Measurements from ENCODE around the gene SEMA4D. TPM values are rescaled to one million over a fixed set of nuclear protein-coding genes. Genes with fewer than 3 reads are reported as not detected.

The SEMA4D gene
- total RNA-seq, 4 donors from 2014 or later, result 7.9 to 14.1 (median 10.6) TPM

- H3K27ac ChIP-seq (replicated peaks in 1 of 4), result peak overlapping the region in 3 of 4 donors; percentile 97 to 100 (median 99)
- intact Hi-C loops (cut with DNase I), result no loop called here
- WGBS, result 80% methylated on average over 4 of the region's 4 CpGs
Observed at GRCh38 chr9:89317282-89317681, 180.6 kb downstream of the SEMA4D start.

DNA sequence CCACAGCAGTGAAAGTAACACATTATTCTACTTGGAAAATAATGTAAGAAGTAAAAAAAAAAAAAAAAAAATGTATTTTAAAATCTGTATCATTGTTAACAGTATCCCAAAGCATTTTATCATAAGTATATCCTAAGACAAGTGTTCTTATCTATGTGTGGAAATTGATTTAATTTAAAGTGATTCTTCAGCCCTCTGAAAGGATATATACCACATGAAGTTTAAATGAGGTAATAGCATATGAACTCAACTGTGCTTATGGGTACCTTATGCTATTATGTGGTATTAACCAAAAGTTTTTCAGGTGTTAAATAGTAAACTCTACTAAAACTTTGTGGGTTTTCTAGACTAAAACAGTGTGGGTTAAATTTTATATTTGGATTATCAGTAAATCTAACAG is 182.4 kb downstream of the SEMA4D start:
- H3K4me3 ChIP-seq, result no peak overlapping the region
- no peak overlapping the region for H3K27ac ChIP-seq (replicated peaks in 1 of 4)
- TF ChIP-seq, protein P1, sequence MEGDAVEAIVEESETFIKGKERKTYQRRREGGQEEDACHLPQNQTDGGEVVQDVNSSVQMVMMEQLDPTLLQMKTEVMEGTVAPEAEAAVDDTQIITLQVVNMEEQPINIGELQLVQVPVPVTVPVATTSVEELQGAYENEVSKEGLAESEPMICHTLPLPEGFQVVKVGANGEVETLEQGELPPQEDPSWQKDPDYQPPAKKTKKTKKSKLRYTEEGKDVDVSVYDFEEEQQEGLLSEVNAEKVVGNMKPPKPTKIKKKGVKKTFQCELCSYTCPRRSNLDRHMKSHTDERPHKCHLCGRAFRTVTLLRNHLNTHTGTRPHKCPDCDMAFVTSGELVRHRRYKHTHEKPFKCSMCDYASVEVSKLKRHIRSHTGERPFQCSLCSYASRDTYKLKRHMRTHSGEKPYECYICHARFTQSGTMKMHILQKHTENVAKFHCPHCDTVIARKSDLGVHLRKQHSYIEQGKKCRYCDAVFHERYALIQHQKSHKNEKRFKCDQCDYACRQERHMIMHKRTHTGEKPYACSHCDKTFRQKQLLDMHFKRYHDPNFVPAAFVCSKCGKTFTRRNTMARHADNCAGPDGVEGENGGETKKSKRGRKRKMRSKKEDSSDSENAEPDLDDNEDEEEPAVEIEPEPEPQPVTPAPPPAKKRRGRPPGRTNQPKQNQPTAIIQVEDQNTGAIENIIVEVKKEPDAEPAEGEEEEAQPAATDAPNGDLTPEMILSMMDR (IDR thresholded peaks at IDR 0.05), result no peak
- TF ChIP-seq POLR2A (IDR thresholded peaks at IDR 0.05; ENCODE audit: low read depth) (no peak), POLR2AphosphoS5 (IDR thresholded peaks at IDR 0.05) (no peak), EP300 (IDR thresholded peaks at IDR 0.05) (no peak)
- no peaks in the 10 kb centered on the region for H3K27me3 ChIP-seq
- peaks cover 31 to 44% (median 38%) of the 10 kb centered on the region in 4 donors for H3K4me1 ChIP-seq
- intact Hi-C loops (cut with DNase I), result no loop called here
- DNase-seq (ENCODE audit: extremely low spot score), result no peak
- H3K36me3 ChIP-seq, result no peaks in the 10 kb centered on the region
- H3K9me3 ChIP-seq, result no peaks in the 10 kb centered on the region

More at GRCh38 chr9:89317282-89317681, 180.6 kb downstream of the SEMA4D start:
- no peak for DNase-seq (ENCODE audit: extremely low spot score)
- Histone ChIP-seq H3K36me3 (peaks cover 0 to 4% (median 0%) of the 10 kb centered on the region in 4 donors), H3K9me3 (no peaks in the 10 kb centered on the region), H3K27me3 (no peaks in the 10 kb centered on the region), H3K4me3 (peak overlapping the region in 1 of 4 donors; percentile 90), H3K4me1 (peaks cover 26 to 49% (median 40%) of the 10 kb centered on the region in 4 donors)
- TF ChIP-seq, protein P1 (IDR thresholded peaks at IDR 0.05), result no peak
- TF ChIP-seq EP300 (IDR thresholded peaks at IDR 0.05) (no peak), POLR2A (IDR thresholded peaks at IDR 0.05; ENCODE audit: low read depth) (no peak), POLR2AphosphoS5 (IDR thresholded peaks at IDR 0.05) (no peak)

- no peak for DNase-seq (ENCODE audit: extremely low spot score)
- Histone ChIP-seq H3K4me1 (peaks cover 26 to 40% (median 35%) of the 10 kb centered on the region in 4 donors), H3K36me3 (no peaks in the 10 kb centered on the region), H3K27me3 (no peaks in the 10 kb centered on the region), H3K9me3 (no peaks in the 10 kb centered on the region), H3K4me3 (no peak overlapping the region), H3K27ac (replicated peaks in 1 of 4) (no peak overlapping the region)
- TF ChIP-seq, protein P1 (IDR thresholded peaks at IDR 0.05), result no peak
- TF ChIP-seq EP300 (IDR thresholded peaks at IDR 0.05), result no peak
- TF ChIP-seq POLR2AphosphoS5 (IDR thresholded peaks at IDR 0.05), result no peak
- no peak for TF ChIP-seq POLR2A (IDR thresholded peaks at IDR 0.05; ENCODE audit: low read depth)
- 88% methylated on average over 1 of the region's 1 CpG for WGBS
- intact Hi-C loops (cut with DNase I), result no loop called here
Observed at GRCh38 chr9:89314955-89315354, 183.0 kb downstream of the SEMA4D start.

GRCh38 chr9:89313842-89314241 is 184.1 kb downstream of the SEMA4D start:
- TF ChIP-seq POLR2AphosphoS5 (IDR thresholded peaks at IDR 0.05) (no peak), POLR2A (IDR thresholded peaks at IDR 0.05; ENCODE audit: low read depth) (no peak), EP300 (IDR thresholded peaks at IDR 0.05) (no peak)
- TF ChIP-seq, protein P1 (IDR thresholded peaks at IDR 0.05), result no peak
- 84% methylated on average over 1 of the region's 1 CpG for WGBS
- Histone ChIP-seq H3K36me3 (no peaks in the 10 kb centered on the region), H3K9me3 (no peaks in the 10 kb centered on the region), H3K27me3 (no peaks in the 10 kb centered on the region), H3K4me3 (no peak overlapping the region), H3K27ac (replicated peaks in 1 of 4) (no peak overlapping the region), H3K4me1 (peaks cover 27 to 37% (median 36%) of the 10 kb centered on the region in 4 donors)
- intact Hi-C loops (cut with DNase I), result no loop called here
- DNase-seq (ENCODE audit: extremely low spot score), result no peak

DNA sequence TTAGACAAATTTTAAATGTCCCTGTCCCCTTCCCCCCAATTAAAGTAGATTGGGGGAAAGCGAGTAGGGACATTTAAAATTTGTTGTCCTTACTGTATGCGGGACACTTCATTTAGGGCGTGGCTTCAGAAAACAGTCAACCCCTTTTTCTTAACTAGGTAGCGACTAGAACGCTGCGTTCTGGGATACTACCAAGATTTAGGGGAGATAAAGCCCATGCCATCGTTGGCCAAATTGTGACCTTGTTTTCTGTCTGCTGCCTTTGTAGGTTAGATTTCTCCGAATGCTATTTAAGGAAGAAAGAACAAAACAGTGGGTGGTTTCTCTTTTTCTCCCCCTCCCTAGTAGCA is 185.7 kb downstream of the SEMA4D start:
- no peak for DNase-seq (ENCODE audit: extremely low spot score)
- Histone ChIP-seq H3K36me3 (peaks cover 0 to 3% (median 0%) of the 10 kb centered on the region in 4 donors), H3K27ac (replicated peaks in 1 of 4) (no peak overlapping the region), H3K4me1 (peaks cover 19 to 28% (median 27%) of the 10 kb centered on the region in 4 donors), H3K9me3 (no peaks in the 10 kb centered on the region), H3K4me3 (peak overlapping the region; percentile 77 to 92 (median 84)), H3K27me3 (no peaks in the 10 kb centered on the region)
- WGBS, result 2% methylated on average over 8 of the region's 8 CpGs
- intact Hi-C loops (cut with DNase I), result no loop called here
- TF ChIP-seq POLR2AphosphoS5 (IDR thresholded peaks at IDR 0.05) (no peak), POLR2A (IDR thresholded peaks at IDR 0.05; ENCODE audit: low read depth) (no peak)
- TF ChIP-seq, protein P1 (IDR thresholded peaks at IDR 0.05), result no peak
